Natural killer cell (primary cell): Measurements from ENCODE around the gene MACO1. TPM values are rescaled to one million over a fixed set of nuclear protein-coding genes. Genes with fewer than 3 reads are reported as not detected.

ENCODE experiments used
- ATAC-seq, 3 donors: fragments of 150-1000 bp in 2 of 3; fragments of 200-7000 bp in 1 of 3; cut with Tn5 transposase; 1 replicate in 1 of 3; 2 replicates in 2 of 3; pipeline ENCODE4 v1.10.0; 2021; ENCODE audit warnings: mild to moderate bottlenecking in 2 of 3, moderate library complexity in 2 of 3
- DNase-seq, 2 donors: peaks; one replicate each; pipeline versions ENCODE4 v3.0.0 to v3.0.0-alpha.2; 2013 to 2021; ENCODE audit warnings: mixed read lengths in 1 of 2
- H3K27ac ChIP-seq: one replicate; pipeline ENCODE4 v1.5.1; 2013; ENCODE audit warnings: mild to moderate bottlenecking, low read length
- H3K27me3 ChIP-seq: one replicate; pipeline ENCODE4 v1.6.1; 2013; ENCODE audit warnings: low read length; ENCODE audit not compliant: control insufficient read depth, insufficient read depth
- H3K36me3 ChIP-seq: one replicate; pipeline ENCODE4 v1.6.1; 2013; ENCODE audit warnings: low read length; ENCODE audit not compliant: control insufficient read depth, insufficient read depth
- H3K4me1 ChIP-seq: one replicate; pipeline ENCODE4 v1.6.1; 2013; ENCODE audit warnings: low read length; ENCODE audit not compliant: control insufficient read depth, insufficient read depth
- H3K4me3 ChIP-seq: one replicate; pipeline ENCODE4 v1.5.1; 2013; ENCODE audit warnings: low read length
- H3K9me3 ChIP-seq: one replicate; pipeline ENCODE4 v1.6.1; 2013; ENCODE audit warnings: low read length; ENCODE audit not compliant: control insufficient read depth, insufficient read depth
- H3K27ac Mint-ChIP-seq, 2 donors: one replicate each; pipeline ENCODE4 v1.8.0; 2022; ENCODE audit warnings: mild to moderate bottlenecking in 2 of 2, mixed read lengths in 2 of 2, moderate library complexity in 1 of 2
- H3K27me3 Mint-ChIP-seq, 2 donors: one replicate each; pipeline ENCODE4 v1.8.0; 2022; ENCODE audit warnings: low read depth in 2 of 2, mixed read lengths in 2 of 2
- H3K36me3 Mint-ChIP-seq: one replicate; pipeline ENCODE4 v1.8.0; 2022; ENCODE audit warnings: mixed read lengths
- H3K4me1 Mint-ChIP-seq, 2 donors: one replicate each; pipeline ENCODE4 v1.8.0; 2022; ENCODE audit warnings: mixed read lengths in 2 of 2
- H3K4me3 Mint-ChIP-seq: one replicate; pipeline ENCODE4 v1.8.0; 2022; ENCODE audit warnings: mild to moderate bottlenecking, moderate library complexity, mixed read lengths
- H3K9me3 Mint-ChIP-seq, 2 donors: one replicate each; pipeline ENCODE4 v1.8.0; 2022; ENCODE audit warnings: mixed read lengths in 2 of 2
- WGBS: methylation state at CpG from one replicate; pipeline ENCODE4 v1.1.7; 2013; ENCODE audit warnings: missing lambda C conversion rate; ENCODE audit not compliant: insufficient coverage; 5-methylcytosine and 5-hydroxymethylcytosine counted together
- intact Hi-C: fragments of 100-400 bp; cut with micrococcal nuclease; formaldehyde crosslinking; loops from one replicate; pipeline ENCODE4 v1.14.2; 2022
- total RNA-seq, 4 donors: library from RNA; stranded (reverse); fragments of 120-200 nt in 1 of 4; gene quantifications; one replicate each; pipeline versions ENCODE4 v1.2.3 to v1.2.4, GENCODE V29; 2013 to 2022
- TF ChIP-seq, protein P1 (sequence below): fragments of 200-600 bp; IDR thresholded peaks from one replicate; pipeline ENCODE4 v1.8.0; 2022; ENCODE audit warnings: antibody characterized with exemption

The MACO1 gene
- total RNA-seq, 3 donors from 2014 or later (not counting 1 experiment from before 2014, with no cell fraction given): 15.9 to 19.6 (median 16.9) TPM

DNA sequence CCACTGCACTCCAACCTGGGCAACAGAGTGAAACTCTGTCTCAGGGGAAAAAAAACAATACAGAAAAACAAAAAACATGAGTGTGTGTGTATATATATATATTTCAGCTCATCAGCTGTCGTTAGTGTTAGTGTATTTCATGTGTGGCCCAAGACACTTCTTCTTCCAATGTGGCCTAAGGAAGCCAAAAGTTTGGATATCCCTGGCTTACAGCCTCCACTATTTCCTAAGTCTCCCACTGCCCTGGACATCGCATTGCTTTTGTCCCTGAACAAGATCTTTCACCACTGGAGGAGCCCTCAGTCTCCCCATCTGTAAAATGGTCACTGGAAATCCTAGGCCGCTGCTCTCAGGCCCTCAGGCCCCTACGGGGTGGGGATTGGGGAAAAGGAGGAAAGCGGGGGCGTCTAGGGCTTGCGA, 112.3 kb downstream of the MACO1 start:
- H3K4me3 Mint-ChIP-seq: peak overlapping the region; percentile 80
- peaks cover 5 to 23% of the 10 kb centered on the region in 2 donors for H3K4me1 Mint-ChIP-seq
- intact Hi-C loops: loop anchor here (10.0 kb wide), 1 partner anchor 232 kb away; no protein-coding TSS in a partner anchor
- no peak overlapping the region for H3K4me3 ChIP-seq
- no peaks in the 10 kb centered on the region for H3K9me3 Mint-ChIP-seq
- ATAC-seq: no peak
- H3K36me3 Mint-ChIP-seq: no peaks in the 10 kb centered on the region
- no peak for DNase-seq
- H3K27me3 Mint-ChIP-seq: no peaks in the 10 kb centered on the region
- TF ChIP-seq, protein P1, sequence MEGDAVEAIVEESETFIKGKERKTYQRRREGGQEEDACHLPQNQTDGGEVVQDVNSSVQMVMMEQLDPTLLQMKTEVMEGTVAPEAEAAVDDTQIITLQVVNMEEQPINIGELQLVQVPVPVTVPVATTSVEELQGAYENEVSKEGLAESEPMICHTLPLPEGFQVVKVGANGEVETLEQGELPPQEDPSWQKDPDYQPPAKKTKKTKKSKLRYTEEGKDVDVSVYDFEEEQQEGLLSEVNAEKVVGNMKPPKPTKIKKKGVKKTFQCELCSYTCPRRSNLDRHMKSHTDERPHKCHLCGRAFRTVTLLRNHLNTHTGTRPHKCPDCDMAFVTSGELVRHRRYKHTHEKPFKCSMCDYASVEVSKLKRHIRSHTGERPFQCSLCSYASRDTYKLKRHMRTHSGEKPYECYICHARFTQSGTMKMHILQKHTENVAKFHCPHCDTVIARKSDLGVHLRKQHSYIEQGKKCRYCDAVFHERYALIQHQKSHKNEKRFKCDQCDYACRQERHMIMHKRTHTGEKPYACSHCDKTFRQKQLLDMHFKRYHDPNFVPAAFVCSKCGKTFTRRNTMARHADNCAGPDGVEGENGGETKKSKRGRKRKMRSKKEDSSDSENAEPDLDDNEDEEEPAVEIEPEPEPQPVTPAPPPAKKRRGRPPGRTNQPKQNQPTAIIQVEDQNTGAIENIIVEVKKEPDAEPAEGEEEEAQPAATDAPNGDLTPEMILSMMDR: no peak
- peaks cover 33% of the 10 kb centered on the region for H3K4me1 ChIP-seq
- no peak overlapping the region for H3K27ac ChIP-seq
- no peaks in the 10 kb centered on the region for H3K36me3 ChIP-seq
- WGBS: 45% methylated on average over 7 of the region's 7 CpGs
- H3K9me3 ChIP-seq: no peaks in the 10 kb centered on the region
- no peaks in the 10 kb centered on the region for H3K27me3 ChIP-seq
- no peak overlapping the region for H3K27ac Mint-ChIP-seq

DNA sequence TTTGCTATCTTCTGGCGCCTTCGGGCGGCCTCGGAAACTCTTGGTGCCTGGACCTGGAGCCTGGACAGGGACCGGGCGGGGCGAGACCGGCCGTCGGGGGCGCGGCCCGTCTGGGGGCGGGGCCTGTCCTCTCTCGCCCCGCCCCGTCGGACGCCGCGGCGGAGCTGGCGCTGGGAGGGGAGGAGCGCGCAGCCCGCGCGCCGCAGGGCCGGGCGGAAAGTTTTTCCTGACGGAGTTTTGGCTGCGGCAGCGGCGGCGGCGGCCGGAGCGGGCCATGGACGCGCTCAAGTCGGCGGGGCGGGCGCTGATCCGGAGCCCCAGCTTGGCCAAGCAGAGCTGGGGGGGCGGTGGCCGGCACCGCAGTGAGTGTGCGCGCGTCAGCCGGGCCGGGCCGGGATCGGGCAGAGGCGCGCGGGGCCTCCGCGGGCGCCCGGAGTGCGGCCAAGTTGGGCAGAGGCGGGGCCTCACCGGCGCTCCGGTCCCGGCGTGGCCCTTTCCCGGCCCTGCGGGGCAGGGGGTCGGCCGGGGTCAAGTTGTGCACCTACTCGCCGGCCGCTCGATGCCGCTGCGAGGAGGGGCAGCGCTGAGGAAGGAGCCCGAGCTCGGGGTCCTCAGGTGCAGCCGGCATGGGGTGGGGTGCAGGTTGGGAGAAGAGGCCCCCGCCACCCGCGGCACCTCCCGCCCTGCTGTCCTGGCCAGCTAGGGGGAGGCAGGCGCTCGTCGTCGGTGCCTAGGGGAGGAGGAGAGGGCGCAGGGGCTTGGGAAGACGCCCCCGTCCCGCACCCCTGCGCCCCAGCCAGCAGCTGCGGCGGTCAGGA, 112.9 kb downstream of the MACO1 start, which contains the start of gene LDLRAP1:
LDLRAP1 (plus strand) TSS at position 182 of the 818 bp plus-strand sequence; CDS start at position 275, 93 bp downstream.
- H3K27me3 Mint-ChIP-seq: no peaks in the 10 kb centered on the region
- Histone ChIP-seq H3K27me3 (no peaks in the 10 kb centered on the region), H3K27ac (no peak within 1 kb of the TSS), H3K9me3 (no peaks in the 10 kb centered on the region), H3K36me3 (no peaks in the 10 kb centered on the region), H3K4me1 (peaks cover 40% of the 10 kb centered on the region), H3K4me3 (peak within 1 kb of the TSS; percentile 47)
- no peaks in the 10 kb centered on the region for H3K36me3 Mint-ChIP-seq
- ATAC-seq: peak; percentile 89 to 96 (median 94)
- peak; percentile 60 to 79 for DNase-seq
- H3K9me3 Mint-ChIP-seq: no peaks in the 10 kb centered on the region
- intact Hi-C loops: loop anchor here (10.0 kb wide), 1 partner anchor 231 kb away; no protein-coding TSS in a partner anchor
- peak within 1 kb of the TSS; percentile 86 for H3K4me3 Mint-ChIP-seq
- H3K27ac Mint-ChIP-seq: peak within 1 kb of the TSS in 1 of 2 donors; percentile 57
- under 1% methylated on average over 99 of the region's 99 CpGs for WGBS
- TF ChIP-seq, protein P1: no peak
- peaks cover 6 to 24% of the 10 kb centered on the region in 2 donors for H3K4me1 Mint-ChIP-seq

DNA sequence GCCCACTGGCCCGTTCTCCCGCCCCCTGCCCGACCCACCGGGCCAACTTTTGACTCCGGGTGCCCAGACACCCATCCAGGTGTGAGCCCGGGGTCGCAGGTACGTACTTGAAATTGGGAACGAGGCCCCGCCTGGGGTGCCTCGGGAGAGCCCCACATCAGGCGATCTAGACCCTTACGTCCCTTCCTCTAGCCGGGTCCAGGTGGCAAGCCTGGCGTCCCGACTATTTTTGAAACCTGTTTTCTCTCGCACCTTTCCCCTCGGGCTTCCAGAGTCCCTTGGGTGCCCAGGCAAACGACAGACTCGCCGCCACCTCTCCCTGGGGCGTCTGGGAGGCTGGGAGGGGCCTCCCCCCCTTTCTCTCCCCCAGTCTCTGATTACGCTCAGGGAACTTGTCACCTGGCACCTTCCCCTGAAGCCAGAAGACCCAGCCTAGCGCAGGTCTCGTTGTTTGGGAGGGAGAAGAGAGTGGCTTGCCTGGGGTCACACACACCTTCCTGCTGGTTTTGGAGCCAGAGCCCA, 113.6 kb downstream of the MACO1 start:
- Histone ChIP-seq H3K27ac (no peak overlapping the region), H3K4me1 (peaks cover 46% of the 10 kb centered on the region), H3K36me3 (no peaks in the 10 kb centered on the region), H3K27me3 (no peaks in the 10 kb centered on the region), H3K9me3 (no peaks in the 10 kb centered on the region), H3K4me3 (peak overlapping the region; percentile 47)
- ATAC-seq (no peak), DNase-seq (peak in 1 of 2 donors; percentile 45)
- TF ChIP-seq, protein P1: no peak
- H3K4me1 Mint-ChIP-seq: peaks cover 13 to 31% of the 10 kb centered on the region in 2 donors
- no peaks in the 10 kb centered on the region for H3K9me3 Mint-ChIP-seq
- intact Hi-C loops: loop anchor here (10.0 kb wide), 1 partner anchor 230 kb away; no protein-coding TSS in a partner anchor
- no peaks in the 10 kb centered on the region for H3K36me3 Mint-ChIP-seq
- H3K4me3 Mint-ChIP-seq: peak overlapping the region; percentile 86
- H3K27ac Mint-ChIP-seq: peak overlapping the region in 1 of 2 donors; percentile 57
- no peaks in the 10 kb centered on the region for H3K27me3 Mint-ChIP-seq
- 9% methylated on average over 25 of the region's 25 CpGs for WGBS
